Uterus (tissue), 4 donors: ENCODE data around the gene TP53RK. TPM values are rescaled to one million over a fixed set of nuclear protein-coding genes. Genes with fewer than 3 reads are reported as not detected.

Experiments
- DNase-seq, 2 donors: peaks; one replicate each; pipeline ENCODE4 v3.0.0-alpha.2; 2019 to 2020
- H3K27ac ChIP-seq, 2 donors: fragments of 200-600 bp; sonication (generic); 1 replicate in 1 of 2; 2 replicates in 1 of 2; pipeline ENCODE4 v1.5.1; 2016 to 2018
- H3K27me3 ChIP-seq, 2 donors: fragments of 200-600 bp; sonication (generic); one replicate each; pipeline ENCODE4 v1.5.1; 2018 to 2019; ENCODE audit warnings: control low read depth in 1 of 2
- H3K36me3 ChIP-seq, 2 donors: fragments of 200-600 bp; sonication (generic); one replicate each; pipeline ENCODE4 v1.5.1; 2019; ENCODE audit warnings: control low read depth in 1 of 2
- H3K4me1 ChIP-seq, 2 donors: fragments of 200-600 bp; sonication (generic); one replicate each; pipeline ENCODE4 v1.5.1; 2018 to 2019; ENCODE audit warnings: control low read depth in 1 of 2
- H3K4me3 ChIP-seq, 2 donors: fragments of 200-600 bp; sonication (generic); 1 replicate in 1 of 2; 2 replicates in 1 of 2; pipeline ENCODE4 v1.5.1; 2018 to 2019; ENCODE audit warnings: mild to moderate bottlenecking in 1 of 2
- H3K9me3 ChIP-seq, 2 donors: fragments of 200-600 bp; sonication (generic); one replicate each; pipeline ENCODE4 v1.5.1; 2019; ENCODE audit warnings: control low read depth in 1 of 2
- CTCF ChIP-seq, 4 experiments: fragments of 200-600 bp in 2 of 4; fragments of 450-650 bp in 2 of 4; sonication (generic) in 2 of 4; IDR thresholded peaks; one replicate each; pipeline ENCODE4 v1.5.1; 2016 to 2019; ENCODE audit warnings: antibody characterized with exemption in 4 of 4, mild to moderate bottlenecking in 2 of 4, moderate library complexity in 1 of 4
- POLR2A ChIP-seq, 2 donors: fragments of 450-650 bp; IDR thresholded peaks; one replicate each; pipeline ENCODE4 v1.6.1; 2016; ENCODE audit warnings: antibody characterized with exemption in 2 of 2, mild to moderate bottlenecking in 1 of 2, moderate library complexity in 1 of 2
- intact Hi-C: fragments of 100-400 bp; cut with DNase I; formaldehyde crosslinking; loops from one replicate; pipeline ENCODE4 v1.15.1; 2023; ENCODE audit warnings: low total_unique reads
- total RNA-seq, 4 donors: library from RNA; depleted of rRNA in 3 of 4; stranded (reverse); fragments of >200 nt in 3 of 4; gene quantifications; one replicate each; pipeline versions ENCODE4 v1.1.0 to v1.2.4, GENCODE V29; 2014 to 2023
- donor health status: DM: yes; HTN: yes; CAD: no.

The TP53RK gene
- total RNA-seq, 4 donors from 2014 or later, result 14.1 to 64.6 (median 40.2) TPM

GRCh38 chr20:46699651-46700359 is 10.6 kb upstream of the TP53RK start:
- intact Hi-C loops, result no loop called here
- no peak overlapping the region for H3K27ac ChIP-seq
- TF ChIP-seq CTCF (IDR thresholded peaks at IDR 0.05) (no peak), POLR2A (IDR thresholded peaks at IDR 0.05) (no peak)
- no peaks in the 10 kb centered on the region for H3K9me3 ChIP-seq
- H3K4me1 ChIP-seq, result no peaks in the 10 kb centered on the region
- no peaks in the 10 kb centered on the region for H3K36me3 ChIP-seq
- no peak for DNase-seq
- H3K4me3 ChIP-seq, result no peak overlapping the region
- H3K27me3 ChIP-seq, result no peaks in the 10 kb centered on the region

GRCh38 chr20:46698788-46699187 is 9.5 kb upstream of the TP53RK start:
- TF ChIP-seq CTCF (IDR thresholded peaks at IDR 0.05), result no peak
- no peak for TF ChIP-seq POLR2A (IDR thresholded peaks at IDR 0.05)
- Histone ChIP-seq H3K27me3 (no peaks in the 10 kb centered on the region), H3K9me3 (no peaks in the 10 kb centered on the region), H3K4me1 (no peaks in the 10 kb centered on the region), H3K27ac (no peak overlapping the region), H3K36me3 (no peaks in the 10 kb centered on the region), H3K4me3 (no peak overlapping the region)
- DNase-seq, result no peak
- intact Hi-C loops, result no loop called here

- Histone ChIP-seq H3K27me3 (no peaks in the 10 kb centered on the region), H3K36me3 (no peaks in the 10 kb centered on the region), H3K9me3 (no peaks in the 10 kb centered on the region), H3K27ac (no peak overlapping the region), H3K4me3 (no peak overlapping the region), H3K4me1 (no peaks in the 10 kb centered on the region)
- TF ChIP-seq POLR2A (IDR thresholded peaks at IDR 0.05), result no peak
- TF ChIP-seq CTCF (IDR thresholded peaks at IDR 0.05), result no peak
- intact Hi-C loops, result no loop called here
- no peak for DNase-seq
These were observed 7.6 kb upstream of the TP53RK start for GRCh38 chr20:46696791-46697279.

- Histone ChIP-seq H3K9me3 (no peaks in the 10 kb centered on the region), H3K4me1 (no peaks in the 10 kb centered on the region), H3K4me3 (no peak overlapping the region), H3K36me3 (no peaks in the 10 kb centered on the region), H3K27me3 (no peaks in the 10 kb centered on the region), H3K27ac (no peak overlapping the region)
- no peak for DNase-seq
- TF ChIP-seq POLR2A (IDR thresholded peaks at IDR 0.05) (no peak), CTCF (IDR thresholded peaks at IDR 0.05) (no peak)
- intact Hi-C loops, result no loop called here
These were observed 6.6 kb upstream of the TP53RK start for GRCh38 chr20:46695892-46696291.

GRCh38 chr20:46694484-46694883 is 5.2 kb upstream of the TP53RK start:
- TF ChIP-seq POLR2A (IDR thresholded peaks at IDR 0.05) (no peak), CTCF (IDR thresholded peaks at IDR 0.05) (no peak)
- no peak for DNase-seq
- Histone ChIP-seq H3K27me3 (no peaks in the 10 kb centered on the region), H3K4me1 (peaks cover 0 to 4% of the 10 kb centered on the region in 2 donors), H3K4me3 (no peak overlapping the region), H3K9me3 (no peaks in the 10 kb centered on the region), H3K36me3 (no peaks in the 10 kb centered on the region), H3K27ac (no peak overlapping the region)
- intact Hi-C loops, result no loop called here
